ENCODE measurements around the gene TPBGL.

DNA sequence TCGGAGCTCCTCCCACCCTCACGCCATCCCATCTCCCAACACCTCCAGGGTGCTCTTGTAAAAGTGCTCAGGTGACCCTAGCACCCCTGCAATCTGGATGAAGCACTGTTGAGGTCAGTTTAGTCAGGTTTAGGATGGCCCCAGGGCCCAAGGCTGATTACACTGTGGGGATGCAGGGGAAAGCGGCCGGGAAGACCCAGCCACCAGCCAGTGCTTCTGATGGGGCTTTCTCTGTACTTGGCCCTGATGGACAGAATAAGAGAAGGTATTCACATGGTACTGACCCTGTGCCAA is 28.7 kb downstream of the TPBGL start:
- TF ChIP-seq, protein P1, sequence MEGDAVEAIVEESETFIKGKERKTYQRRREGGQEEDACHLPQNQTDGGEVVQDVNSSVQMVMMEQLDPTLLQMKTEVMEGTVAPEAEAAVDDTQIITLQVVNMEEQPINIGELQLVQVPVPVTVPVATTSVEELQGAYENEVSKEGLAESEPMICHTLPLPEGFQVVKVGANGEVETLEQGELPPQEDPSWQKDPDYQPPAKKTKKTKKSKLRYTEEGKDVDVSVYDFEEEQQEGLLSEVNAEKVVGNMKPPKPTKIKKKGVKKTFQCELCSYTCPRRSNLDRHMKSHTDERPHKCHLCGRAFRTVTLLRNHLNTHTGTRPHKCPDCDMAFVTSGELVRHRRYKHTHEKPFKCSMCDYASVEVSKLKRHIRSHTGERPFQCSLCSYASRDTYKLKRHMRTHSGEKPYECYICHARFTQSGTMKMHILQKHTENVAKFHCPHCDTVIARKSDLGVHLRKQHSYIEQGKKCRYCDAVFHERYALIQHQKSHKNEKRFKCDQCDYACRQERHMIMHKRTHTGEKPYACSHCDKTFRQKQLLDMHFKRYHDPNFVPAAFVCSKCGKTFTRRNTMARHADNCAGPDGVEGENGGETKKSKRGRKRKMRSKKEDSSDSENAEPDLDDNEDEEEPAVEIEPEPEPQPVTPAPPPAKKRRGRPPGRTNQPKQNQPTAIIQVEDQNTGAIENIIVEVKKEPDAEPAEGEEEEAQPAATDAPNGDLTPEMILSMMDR (IDR thresholded peaks at IDR 0.05), result no peak
- TF ChIP-seq POLR2A (IDR thresholded peaks at IDR 0.05), result no peak
- no peak for TF ChIP-seq EP300 (IDR thresholded peaks at IDR 0.05)
- no peak for TF ChIP-seq POLR2AphosphoS5 (IDR thresholded peaks at IDR 0.05)

All from suprapubic skin (tissue), 4 donors.